ENCODE measurements around the gene KIAA1210.

KIAA1210 gene

GRCh38 chrX:119055687-119056086 is 71.9 kb downstream of the KIAA1210 start:
- H3K27me3 ChIP-seq (ENCODE audit: control insufficient read depth, low read length): no peaks in the 10 kb centered on the region
- no peak overlapping the region for H3K4me2 ChIP-seq (ENCODE audit: low read length)
- no peaks in the 10 kb centered on the region for H3K79me2 ChIP-seq (ENCODE audit: control insufficient read depth, low read length)
- H3F3A ChIP-seq (ENCODE audit: control insufficient read depth, insufficient read depth): no peaks in the 10 kb centered on the region
- no peaks in the 10 kb centered on the region for H4K20me1 ChIP-seq (ENCODE audit: control insufficient read depth, insufficient read depth, low read depth, low read length)
- no peaks in the 10 kb centered on the region for H3K9me3 ChIP-seq (ENCODE audit: control insufficient read depth, insufficient read depth, low read length)
- no peaks in the 10 kb centered on the region for H3K4me1 ChIP-seq (ENCODE audit: control insufficient read depth, low read length)
- H3K4me3 ChIP-seq (ENCODE audit: low read length): no peak overlapping the region
- H3K36me3 ChIP-seq (ENCODE audit: control insufficient read depth, low read length): no peaks in the 10 kb centered on the region
- H3K27ac ChIP-seq (ENCODE audit: low read depth, low read length): no peak overlapping the region
- no peaks in the 10 kb centered on the region for H3K9me2 ChIP-seq (replicated peaks; ENCODE audit: control insufficient read depth, low read length)
- no peak for TF ChIP-seq EZH2phosphoT487 (IDR thresholded peaks at IDR 0.05; ENCODE audit: borderline replicate concordance, low read length)
- TF ChIP-seq CTCF (IDR thresholded peaks at IDR 0.05; ENCODE audit: low read depth, low read length, poor library complexity, severe bottlenecking): no peak

- H3K27me3 ChIP-seq (ENCODE audit: control insufficient read depth, low read length): no peaks in the 10 kb centered on the region
- H4K20me1 ChIP-seq (ENCODE audit: control insufficient read depth, insufficient read depth, low read depth, low read length): no peaks in the 10 kb centered on the region
- no peak overlapping the region for H3K4me2 ChIP-seq (ENCODE audit: low read length)
- H3K79me2 ChIP-seq (ENCODE audit: control insufficient read depth, low read length): no peaks in the 10 kb centered on the region
- H3K9me2 ChIP-seq (replicated peaks; ENCODE audit: control insufficient read depth, low read length): no peaks in the 10 kb centered on the region
- no peaks in the 10 kb centered on the region for H3K36me3 ChIP-seq (ENCODE audit: control insufficient read depth, low read length)
- no peaks in the 10 kb centered on the region for H3K4me1 ChIP-seq (ENCODE audit: control insufficient read depth, low read length)
- TF ChIP-seq EZH2phosphoT487 (IDR thresholded peaks at IDR 0.05; ENCODE audit: borderline replicate concordance, low read length): no peak
- TF ChIP-seq CTCF (IDR thresholded peaks at IDR 0.05; ENCODE audit: low read depth, low read length, poor library complexity, severe bottlenecking): no peak
- H3K9me3 ChIP-seq (ENCODE audit: control insufficient read depth, insufficient read depth, low read length): no peaks in the 10 kb centered on the region
- H3K27ac ChIP-seq (ENCODE audit: low read depth, low read length): no peak overlapping the region
- H3F3A ChIP-seq (ENCODE audit: control insufficient read depth, insufficient read depth): no peaks in the 10 kb centered on the region
- no peak overlapping the region for H3K4me3 ChIP-seq (ENCODE audit: low read length)
Observed at GRCh38 chrX:119045884-119046283, 81.7 kb downstream of the KIAA1210 start.

GRCh38 chrX:119042996-119043395 is 84.6 kb downstream of the KIAA1210 start:
- H4K20me1 ChIP-seq (ENCODE audit: control insufficient read depth, insufficient read depth, low read depth, low read length): no peaks in the 10 kb centered on the region
- no peak overlapping the region for H3K27ac ChIP-seq (ENCODE audit: low read depth, low read length)
- H3K4me2 ChIP-seq (ENCODE audit: low read length): no peak overlapping the region
- no peaks in the 10 kb centered on the region for H3K36me3 ChIP-seq (ENCODE audit: control insufficient read depth, low read length)
- no peaks in the 10 kb centered on the region for H3K4me1 ChIP-seq (ENCODE audit: control insufficient read depth, low read length)
- no peak for TF ChIP-seq CTCF (IDR thresholded peaks at IDR 0.05; ENCODE audit: low read depth, low read length, poor library complexity, severe bottlenecking)
- no peak for TF ChIP-seq EZH2phosphoT487 (IDR thresholded peaks at IDR 0.05; ENCODE audit: borderline replicate concordance, low read length)
- H3K27me3 ChIP-seq (ENCODE audit: control insufficient read depth, low read length): no peaks in the 10 kb centered on the region
- H3K79me2 ChIP-seq (ENCODE audit: control insufficient read depth, low read length): no peaks in the 10 kb centered on the region
- no peaks in the 10 kb centered on the region for H3K9me3 ChIP-seq (ENCODE audit: control insufficient read depth, insufficient read depth, low read length)
- H3K9me2 ChIP-seq (replicated peaks; ENCODE audit: control insufficient read depth, low read length): no peaks in the 10 kb centered on the region
- H3K4me3 ChIP-seq (ENCODE audit: low read length): no peak overlapping the region
- no peaks in the 10 kb centered on the region for H3F3A ChIP-seq (ENCODE audit: control insufficient read depth, insufficient read depth)

GRCh38 chrX:119042040-119042439 is 85.6 kb downstream of the KIAA1210 start:
- Histone ChIP-seq H3F3A (ENCODE audit: control insufficient read depth, insufficient read depth) (no peaks in the 10 kb centered on the region), H3K36me3 (ENCODE audit: control insufficient read depth, low read length) (no peaks in the 10 kb centered on the region), H3K27me3 (ENCODE audit: control insufficient read depth, low read length) (no peaks in the 10 kb centered on the region), H3K4me1 (ENCODE audit: control insufficient read depth, low read length) (no peaks in the 10 kb centered on the region), H3K9me2 (replicated peaks; ENCODE audit: control insufficient read depth, low read length) (no peaks in the 10 kb centered on the region), H3K27ac (ENCODE audit: low read depth, low read length) (no peak overlapping the region), H3K4me2 (ENCODE audit: low read length) (no peak overlapping the region), H3K9me3 (ENCODE audit: control insufficient read depth, insufficient read depth, low read length) (no peaks in the 10 kb centered on the region), H3K79me2 (ENCODE audit: control insufficient read depth, low read length) (no peaks in the 10 kb centered on the region), H4K20me1 (ENCODE audit: control insufficient read depth, insufficient read depth, low read depth, low read length) (no peaks in the 10 kb centered on the region), H3K4me3 (ENCODE audit: low read length) (no peak overlapping the region)
- TF ChIP-seq EZH2phosphoT487 (IDR thresholded peaks at IDR 0.05; ENCODE audit: borderline replicate concordance, low read length) (no peak), CTCF (IDR thresholded peaks at IDR 0.05; ENCODE audit: low read depth, low read length, poor library complexity, severe bottlenecking) (no peak)

All from DOHH2 (cell line).